ENCODE measurements around the gene PYY. TPM values are rescaled to one million over a fixed set of nuclear protein-coding genes. Genes with fewer than 3 reads are reported as not detected.

Gene PYY
- total RNA-seq, 1 experiment from 2014 or later: not detected

DNA sequence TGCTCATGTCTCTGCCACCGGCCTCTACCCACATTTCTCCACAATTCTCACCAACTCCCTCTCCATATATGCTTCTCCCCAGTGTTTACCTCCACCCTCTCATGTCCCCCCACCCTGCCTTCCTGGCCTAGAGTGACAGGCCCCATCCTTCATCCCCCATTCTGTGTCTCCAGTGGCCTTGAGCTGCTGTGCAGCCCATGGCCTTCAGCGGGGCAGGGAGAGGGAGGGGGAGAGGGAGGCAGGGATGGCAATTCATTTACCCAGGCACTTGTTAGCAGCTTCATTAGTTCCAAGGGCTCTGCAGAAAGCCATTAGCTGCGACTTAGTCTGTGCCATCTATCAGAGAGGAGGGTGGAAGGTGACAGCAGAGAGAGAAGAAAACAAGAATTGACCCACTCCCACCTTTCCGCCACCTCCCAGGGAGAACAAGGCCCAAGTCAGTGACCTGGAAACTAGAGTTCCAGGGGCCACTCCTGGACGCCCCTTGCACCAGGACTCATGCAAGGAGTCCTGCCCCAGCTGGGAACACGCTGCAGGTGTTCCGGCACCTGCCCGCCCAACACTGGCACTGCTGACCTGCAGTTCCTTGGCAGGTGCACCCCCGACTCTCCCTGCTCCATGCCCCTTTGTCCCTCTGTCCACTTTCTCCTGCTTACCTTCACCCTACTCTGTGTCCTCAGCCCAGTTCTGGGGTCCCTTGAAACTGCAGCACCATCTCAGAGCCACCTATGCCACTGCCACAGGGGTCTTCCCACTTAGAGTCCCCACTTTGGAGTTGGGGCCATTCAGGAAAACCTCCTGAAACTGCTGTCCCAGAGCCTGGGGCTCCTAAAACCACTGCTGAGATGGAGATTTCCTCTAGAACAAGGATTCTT lies 23.5 kb upstream of the PYY start:
- no peak overlapping the region for H3K27ac ChIP-seq (ENCODE audit: low read length)
- TF ChIP-seq, protein P1, sequence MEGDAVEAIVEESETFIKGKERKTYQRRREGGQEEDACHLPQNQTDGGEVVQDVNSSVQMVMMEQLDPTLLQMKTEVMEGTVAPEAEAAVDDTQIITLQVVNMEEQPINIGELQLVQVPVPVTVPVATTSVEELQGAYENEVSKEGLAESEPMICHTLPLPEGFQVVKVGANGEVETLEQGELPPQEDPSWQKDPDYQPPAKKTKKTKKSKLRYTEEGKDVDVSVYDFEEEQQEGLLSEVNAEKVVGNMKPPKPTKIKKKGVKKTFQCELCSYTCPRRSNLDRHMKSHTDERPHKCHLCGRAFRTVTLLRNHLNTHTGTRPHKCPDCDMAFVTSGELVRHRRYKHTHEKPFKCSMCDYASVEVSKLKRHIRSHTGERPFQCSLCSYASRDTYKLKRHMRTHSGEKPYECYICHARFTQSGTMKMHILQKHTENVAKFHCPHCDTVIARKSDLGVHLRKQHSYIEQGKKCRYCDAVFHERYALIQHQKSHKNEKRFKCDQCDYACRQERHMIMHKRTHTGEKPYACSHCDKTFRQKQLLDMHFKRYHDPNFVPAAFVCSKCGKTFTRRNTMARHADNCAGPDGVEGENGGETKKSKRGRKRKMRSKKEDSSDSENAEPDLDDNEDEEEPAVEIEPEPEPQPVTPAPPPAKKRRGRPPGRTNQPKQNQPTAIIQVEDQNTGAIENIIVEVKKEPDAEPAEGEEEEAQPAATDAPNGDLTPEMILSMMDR (IDR thresholded peaks at IDR 0.05): no peak
- TF ChIP-seq POLR2AphosphoS5 (IDR thresholded peaks at IDR 0.05; ENCODE audit: low read depth, low read length) (no peak), TCF7L2 (IDR thresholded peaks at IDR 0.05; ENCODE audit: low read depth, low read length) (no peak), SIN3A (IDR thresholded peaks at IDR 0.05; ENCODE audit: borderline replicate concordance, insufficient read depth, low read depth, low read length) (no peak), REST (IDR thresholded peaks at IDR 0.05; ENCODE audit: insufficient read depth in 1 of 2, low read depth in 2 of 2, low read length in 1 of 2) (no peak)
- intact Hi-C loops (cut with micrococcal nuclease; ENCODE audit: unreplicated experiment): no loop called here
- no peaks in the 10 kb centered on the region for H3K4me1 ChIP-seq (ENCODE audit: control insufficient read depth, insufficient read depth, low read length)
- H3K27me3 ChIP-seq (ENCODE audit: control insufficient read depth, insufficient read depth, low read length): no peaks in the 10 kb centered on the region; the same call in 1 of the 2 replicates
- ATAC-seq: no peak
- H3K4me3 ChIP-seq (ENCODE audit: low read depth in 2 of 2, low read length in 2 of 2): no peak overlapping the region
- DNase-seq (ENCODE audit: low read depth, low spot score): no peak
- ChIA-PET CTCF (no interaction called here), POLR2A (no interaction called here)
- BruUV-seq (replicated peaks): no TSS peak
- no peaks in the 10 kb centered on the region for H3K36me3 ChIP-seq (ENCODE audit: control insufficient read depth, insufficient read depth, low read length)
- H3K9me3 ChIP-seq (ENCODE audit: control insufficient read depth, insufficient read depth, low read depth, low read length): no peaks in the 10 kb centered on the region
- in situ Hi-C loops (cut with HindIII; ENCODE audit: low pct_unique_long_range_greater_than_20kb, low sequenced_read_pairs): no loop called here

DNA sequence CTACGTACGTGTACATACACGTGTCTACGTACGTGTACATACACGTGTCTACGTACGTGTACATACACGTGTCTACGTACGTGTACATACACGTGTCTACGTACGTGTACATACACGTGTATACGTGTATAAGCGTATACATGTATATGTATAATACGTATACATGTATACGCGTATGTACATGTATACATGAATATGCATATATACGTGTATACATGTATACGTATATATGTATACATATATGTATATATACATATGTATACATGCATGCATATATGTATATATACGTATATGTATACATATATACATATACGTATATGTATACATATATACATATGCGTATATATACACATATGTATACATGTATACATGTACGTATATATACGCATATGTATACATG lies 22.2 kb upstream of the PYY start:
- POLR2A ChIA-PET: no interaction called here
- intact Hi-C loops (cut with micrococcal nuclease; ENCODE audit: unreplicated experiment): no loop called here

More for the DNA sequence above, 22.2 kb upstream of the PYY start:
- CTCF ChIA-PET: no interaction called here
- no peaks in the 10 kb centered on the region for H3K36me3 ChIP-seq (ENCODE audit: control insufficient read depth, insufficient read depth, low read length)
- no peak overlapping the region for H3K27ac ChIP-seq (ENCODE audit: low read length)
- BruUV-seq (replicated peaks): no TSS peak
- no peak for ATAC-seq
- in situ Hi-C loops (cut with HindIII; ENCODE audit: low pct_unique_long_range_greater_than_20kb, low sequenced_read_pairs): no loop called here
- no peak for TF ChIP-seq TCF7L2 (IDR thresholded peaks at IDR 0.05; ENCODE audit: low read depth, low read length)
- no peak for TF ChIP-seq POLR2AphosphoS5 (IDR thresholded peaks at IDR 0.05; ENCODE audit: low read depth, low read length)
- TF ChIP-seq SIN3A (IDR thresholded peaks at IDR 0.05; ENCODE audit: borderline replicate concordance, insufficient read depth, low read depth, low read length): no peak
- no peak for TF ChIP-seq REST (IDR thresholded peaks at IDR 0.05; ENCODE audit: insufficient read depth in 1 of 2, low read depth in 2 of 2, low read length in 1 of 2)
- TF ChIP-seq, protein P1 (IDR thresholded peaks at IDR 0.05): no peak
- H3K9me3 ChIP-seq (ENCODE audit: control insufficient read depth, insufficient read depth, low read depth, low read length): no peaks in the 10 kb centered on the region
- no peaks in the 10 kb centered on the region; the same call in 1 of the 2 replicates for H3K27me3 ChIP-seq (ENCODE audit: control insufficient read depth, insufficient read depth, low read length)
- DNase-seq (ENCODE audit: low read depth, low spot score): no peak
- H3K4me1 ChIP-seq (ENCODE audit: control insufficient read depth, insufficient read depth, low read length): no peaks in the 10 kb centered on the region
- no peak overlapping the region for H3K4me3 ChIP-seq (ENCODE audit: low read depth in 2 of 2, low read length in 2 of 2)
